ENCODE results near the gene AJUBA.
"Not testable (repeated sequence)": the region's sequence is repeated elsewhere in the genome, so short reads cannot be mapped to it uniquely, and the experiment has no call there.

The AJUBA gene

GRCh38 chr14:23005451-23006187 lies 23.3 kb upstream of the AJUBA start:
- FAIRE-seq = no peak

DNA sequence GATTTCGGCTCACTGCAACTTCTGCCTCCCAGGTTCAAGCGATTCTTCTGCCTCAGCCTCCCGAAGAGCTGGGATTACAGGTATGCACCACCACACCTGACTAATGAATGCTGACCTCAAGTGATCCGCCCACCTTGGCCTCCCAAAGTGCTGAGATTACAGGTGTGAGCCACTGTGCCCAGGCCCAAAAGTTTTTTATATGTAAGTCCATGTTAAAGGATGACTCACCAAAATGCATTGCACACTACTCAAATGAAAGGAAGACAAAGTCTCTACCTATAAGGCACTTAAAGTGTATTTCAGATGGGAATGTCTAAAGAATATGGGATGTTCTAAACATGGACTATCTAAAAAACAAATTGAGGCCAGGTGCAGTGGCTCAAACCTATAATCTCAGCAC lies 21.9 kb upstream of the AJUBA start:
- not testable (repeated sequence) for FAIRE-seq

DNA sequence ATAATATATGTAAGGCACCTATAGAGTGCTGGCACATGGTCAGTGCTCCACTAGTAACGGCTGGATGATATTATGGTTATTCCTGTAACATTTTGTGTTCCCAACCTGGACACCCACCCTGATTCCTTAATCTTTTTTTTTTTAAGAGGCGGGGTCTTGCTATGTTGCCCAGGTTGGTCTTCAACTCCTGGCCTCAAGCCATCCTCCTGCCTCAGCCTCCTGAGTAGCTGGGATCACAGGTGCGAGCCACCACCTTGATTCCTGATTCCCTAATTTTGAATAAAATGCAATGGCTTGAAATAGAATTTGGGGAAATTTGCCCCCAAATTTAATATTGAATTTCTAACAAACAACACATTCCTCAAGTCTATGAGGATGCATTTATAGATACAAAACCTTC lies 20.2 kb upstream of the AJUBA start:
- FAIRE-seq = no peak

DNA sequence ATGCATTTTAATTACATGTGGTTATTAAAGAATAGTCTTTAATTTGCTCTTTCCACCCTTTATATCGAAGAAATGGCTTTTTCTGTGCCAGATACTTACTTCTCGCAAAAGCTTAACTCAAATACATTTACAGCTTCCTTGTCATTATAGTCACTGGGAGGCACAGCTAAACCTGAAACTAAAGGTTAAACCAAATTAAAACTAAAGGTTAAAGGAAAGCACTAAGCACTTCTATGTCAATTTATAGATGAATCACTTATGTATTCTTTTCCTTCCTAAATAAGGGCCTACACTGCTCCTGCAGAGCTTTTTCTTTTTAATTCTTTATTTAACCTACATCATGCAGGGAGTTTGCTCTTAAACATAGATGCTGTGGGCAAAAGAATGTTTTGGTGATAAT lies 18.5 kb upstream of the AJUBA start:
- no peak for FAIRE-seq

GRCh38 chr14:22998329-22999012 lies 16.1 kb upstream of the AJUBA start:
- no peak for FAIRE-seq

GRCh38 chr14:22997676-22998323 lies 15.4 kb upstream of the AJUBA start:
- no peak for FAIRE-seq

DNA sequence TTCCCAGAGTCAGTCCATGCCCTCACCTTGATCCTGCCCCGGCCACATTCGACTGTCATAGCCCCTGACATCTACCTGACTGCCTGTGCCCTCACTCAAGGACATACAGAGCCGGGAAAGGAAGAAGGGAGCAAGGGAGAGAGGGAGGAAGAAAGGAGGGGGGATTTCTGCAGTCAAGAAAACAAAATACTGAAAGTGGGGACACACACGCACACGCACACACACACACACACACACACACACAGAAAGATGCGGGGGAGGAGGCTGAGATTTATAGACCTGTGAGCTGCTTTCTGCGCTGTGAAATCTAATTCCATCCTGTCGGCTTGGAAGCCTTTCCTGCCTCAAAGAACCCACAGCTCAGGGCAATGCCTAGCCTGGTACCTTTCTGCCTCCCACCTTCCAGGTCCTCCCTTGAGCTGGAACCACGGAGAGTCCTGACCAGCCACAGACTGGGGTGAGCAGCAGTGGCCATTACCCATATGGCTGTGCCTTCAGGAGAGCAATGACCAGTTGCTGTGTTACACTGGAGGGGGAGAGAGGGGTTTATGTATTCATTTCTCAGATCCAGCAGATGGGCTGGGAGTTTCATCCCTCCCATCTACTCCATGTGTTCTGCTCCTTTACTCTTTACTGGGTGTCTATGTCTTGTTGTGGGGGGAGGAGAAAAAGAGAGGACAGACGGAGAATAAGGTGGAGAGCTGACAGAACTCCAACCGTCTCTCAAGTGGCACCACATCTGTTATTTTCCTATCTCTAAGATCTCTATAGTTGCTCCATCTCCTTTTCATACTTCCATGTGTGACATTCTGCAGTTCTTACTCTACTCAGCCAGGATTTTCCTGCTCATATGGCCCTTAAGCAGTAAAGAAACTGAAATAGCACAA lies 14.7 kb upstream of the AJUBA start:
- FAIRE-seq = no peak

- no peak for FAIRE-seq
Observed at GRCh38 chr14:22995889-22996625, 13.7 kb upstream of the AJUBA start.

GRCh38 chr14:22994762-22995275 lies 12.5 kb upstream of the AJUBA start:
- no peak for FAIRE-seq

- FAIRE-seq = no peak
Observed at GRCh38 chr14:22993517-22993916, 11.2 kb upstream of the AJUBA start.

DNA sequence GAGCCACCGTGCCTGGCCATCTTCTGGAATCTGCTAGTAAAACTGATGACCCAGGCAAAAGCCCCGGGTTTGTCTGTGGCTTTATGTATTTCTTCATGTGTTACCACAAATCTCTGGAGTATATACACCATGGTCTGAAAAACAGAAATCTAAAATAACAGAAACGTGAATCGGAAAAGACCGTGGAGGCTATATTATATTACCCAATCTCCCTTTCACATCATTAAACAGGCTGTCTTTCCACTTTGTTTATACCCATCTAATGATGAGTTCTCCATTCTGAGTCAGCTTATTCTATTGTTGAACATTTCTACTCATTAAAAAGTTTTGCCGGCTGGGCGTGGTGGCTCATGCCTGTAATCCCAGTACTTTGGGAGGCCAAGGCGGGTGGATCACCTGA lies 9.5 kb upstream of the AJUBA start:
- no peak for FAIRE-seq

GRCh38 chr14:22987291-22987690 lies 4.9 kb upstream of the AJUBA start:
- no peak for FAIRE-seq

GRCh38 chr14:22986508-22987054 lies 4.2 kb upstream of the AJUBA start:
- no peak for FAIRE-seq

- FAIRE-seq = no peak
Observed at GRCh38 chr14:22985894-22986507, 3.6 kb upstream of the AJUBA start.

DNA sequence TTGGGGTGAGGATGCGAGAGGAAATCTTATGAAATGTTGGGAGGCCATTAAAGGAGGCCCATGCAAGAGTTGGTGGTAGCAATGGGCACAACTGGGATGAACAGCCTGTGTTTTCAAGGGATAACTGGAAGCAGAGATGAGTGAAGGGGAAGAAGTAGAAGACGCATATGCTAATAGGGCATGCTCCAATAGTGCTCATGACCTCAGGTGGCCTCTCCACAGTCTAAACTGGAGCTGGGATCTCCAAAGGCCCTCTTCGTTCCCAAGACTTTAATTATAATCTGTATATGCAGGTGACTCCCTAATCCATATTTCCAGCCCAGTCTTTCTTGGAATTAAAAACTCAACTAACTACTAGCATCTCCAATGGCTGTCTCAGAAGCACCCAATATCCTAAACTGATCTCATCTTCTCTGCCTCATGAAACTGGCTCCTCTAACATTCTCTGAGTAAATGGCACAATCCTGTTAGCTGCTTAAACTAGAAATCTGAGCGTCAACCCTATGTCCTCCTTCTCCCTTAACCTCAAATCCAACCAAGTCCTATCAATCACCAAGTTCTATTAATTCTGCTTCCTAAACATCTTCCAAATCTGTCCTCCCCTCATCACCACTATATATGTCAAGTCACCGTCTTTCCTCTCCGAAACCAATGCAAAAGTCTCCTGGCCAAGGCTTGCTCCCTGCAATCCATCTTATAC lies 2.8 kb upstream of the AJUBA start:
- FAIRE-seq = no peak

GRCh38 chr14:22981876-22982476 lies 375 bp downstream of the AJUBA start:
- FAIRE-seq = no peak

GRCh38 chr14:22981090-22981875 lies 1.1 kb downstream of the AJUBA start:
- FAIRE-seq = no peak

DNA sequence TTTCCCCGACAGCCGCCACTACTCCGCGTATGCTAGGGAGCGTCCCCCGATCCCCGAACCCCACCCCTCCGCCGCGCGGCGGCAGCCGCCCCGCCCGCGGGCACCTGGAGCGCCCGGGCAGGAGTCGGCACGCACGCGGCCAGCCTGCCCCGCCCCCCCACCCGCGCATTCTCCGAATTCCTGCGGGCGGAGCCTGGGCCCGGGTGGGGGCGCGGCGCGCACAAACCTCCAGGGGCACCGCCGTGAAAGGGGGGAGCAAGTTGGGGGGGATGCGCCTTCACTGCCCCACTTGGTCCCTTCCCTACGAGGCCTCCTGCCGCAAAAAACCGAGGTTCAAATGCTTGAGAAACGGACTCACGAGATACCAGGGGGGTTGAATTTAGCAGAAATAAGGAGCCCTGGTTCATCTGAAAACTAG lies 1.7 kb downstream of the AJUBA start:
- no peak for FAIRE-seq

GRCh38 chr14:22979748-22980392 lies 2.5 kb downstream of the AJUBA start:
- FAIRE-seq = no peak

All from colon (tissue), 2 donors.